Measurements from ENCODE around the gene PIGH. TPM values are rescaled to one million over a fixed set of nuclear protein-coding genes. Genes with fewer than 3 reads are reported as not detected.
A peak's percentile ranks its signal among the peaks of the same experiment; 100 is the strongest.

The PIGH gene
- total RNA-seq, 1 donor from 2014 or later: 25.3 TPM

GRCh38 chr14:67574806-67575205 lies 25.3 kb downstream of the PIGH start:
- DNase-seq: no peak

GRCh38 chr14:67574156-67574555 lies 25.9 kb downstream of the PIGH start:
- DNase-seq: no peak

- DNase-seq: no peak
Observed at GRCh38 chr14:67573228-67574010, 26.6 kb downstream of the PIGH start.

GRCh38 chr14:67572608-67573007 lies 27.5 kb downstream of the PIGH start:
- no peak for DNase-seq

- DNase-seq: no peak
Observed at GRCh38 chr14:67571991-67572323, 28.1 kb downstream of the PIGH start.

GRCh38 chr14:67571275-67571990 lies 28.6 kb downstream of the PIGH start:
- DNase-seq: peak; percentile 11

- DNase-seq: no peak
Observed at GRCh38 chr14:67570453-67570852, 29.6 kb downstream of the PIGH start.

- DNase-seq: no peak
Observed at GRCh38 chr14:67569651-67570290, 30.3 kb downstream of the PIGH start.

GRCh38 chr14:67569011-67569650 lies 30.9 kb downstream of the PIGH start:
- DNase-seq: no peak

GRCh38 chr14:67567654-67568053 lies 32.4 kb downstream of the PIGH start:
- no peak for DNase-seq

GRCh38 chr14:67566908-67567307 lies 33.2 kb downstream of the PIGH start:
- DNase-seq: peak; percentile 7

GRCh38 chr14:67564236-67564635 lies 35.8 kb downstream of the PIGH start:
- no peak for DNase-seq

- DNase-seq: no peak
Observed at GRCh38 chr14:67562776-67563150, 37.3 kb downstream of the PIGH start.

GRCh38 chr14:67562025-67562775 lies 37.9 kb downstream of the PIGH start:
- no peak for DNase-seq

- DNase-seq: no peak
Observed at GRCh38 chr14:67559639-67560038, 40.4 kb downstream of the PIGH start.

GRCh38 chr14:67557656-67558055 lies 42.4 kb downstream of the PIGH start:
- no peak for DNase-seq

GRCh38 chr14:67557118-67557517 lies 43.0 kb downstream of the PIGH start:
- DNase-seq: no peak

GRCh38 chr14:67556671-67557070 lies 43.4 kb downstream of the PIGH start:
- no peak for DNase-seq

- DNase-seq: no peak
Observed at GRCh38 chr14:67555518-67556090, 44.5 kb downstream of the PIGH start.

- no peak for DNase-seq
Observed at GRCh38 chr14:67554341-67554740, 45.7 kb downstream of the PIGH start.

- DNase-seq: no peak
Observed at GRCh38 chr14:67553547-67553946, 46.5 kb downstream of the PIGH start.

- DNase-seq: no peak
Observed at GRCh38 chr14:67551940-67552339, 48.1 kb downstream of the PIGH start.

Measured in occipital lobe (tissue), 2 donors.